Astrocyte (in vitro differentiated cells and primary cell): ENCODE results near the gene KCNA3. TPM values are rescaled to one million over a fixed set of nuclear protein-coding genes. Genes with fewer than 3 reads are reported as not detected.

Experiments
- DNase-seq: peaks from one replicate; pipeline ENCODE4 v3.0.0-alpha.2; 2010; ENCODE audit warnings: low read depth
- FAIRE-seq: peaks from 2 replicates; lab custom pipeline; 2011; peaks lifted over from hg19 to GRCh38; lab: Jason Lieb, UNC
- H2AFZ ChIP-seq: 2 replicates; pipeline ENCODE4 v1.6.0; 2012; ENCODE audit warnings: low read depth, low read length, inconsistent platforms
- H3K27ac ChIP-seq: 2 replicates; pipeline ENCODE4 v1.5.1; 2011; ENCODE audit warnings: low read depth, low read length, inconsistent platforms
- H3K27me3 ChIP-seq: 2 replicates; pipeline ENCODE4 v1.6.0; 2011; ENCODE audit warnings: low read length, inconsistent platforms; ENCODE audit not compliant: insufficient read depth
- H3K36me3 ChIP-seq: 2 replicates; pipeline ENCODE4 v1.5.1; 2011; ENCODE audit warnings: low read length, inconsistent platforms; ENCODE audit not compliant: insufficient read depth
- H3K4me1 ChIP-seq: 2 replicates; pipeline ENCODE4 v1.5.1; 2011; ENCODE audit warnings: low read length, inconsistent platforms; ENCODE audit not compliant: insufficient read depth
- H3K4me2 ChIP-seq: 2 replicates; pipeline ENCODE4 v1.6.0; 2012; ENCODE audit warnings: low read length, inconsistent platforms
- H3K4me3 ChIP-seq: 2 replicates; pipeline ENCODE4 v1.5.1; 2011; ENCODE audit warnings: low read depth, mild to moderate bottlenecking, low read length, inconsistent platforms; ENCODE audit not compliant: insufficient read depth
- H3K79me2 ChIP-seq: 2 replicates; pipeline ENCODE4 v1.6.0; 2012; ENCODE audit warnings: mild to moderate bottlenecking, low read length, inconsistent platforms; ENCODE audit not compliant: insufficient read depth
- H3K9ac ChIP-seq: 2 replicates; pipeline ENCODE4 v1.6.0; 2012; ENCODE audit warnings: mild to moderate bottlenecking, low read length, inconsistent platforms
- H3K9me3 ChIP-seq: 2 replicates; pipeline ENCODE4 v1.5.1; 2012; ENCODE audit warnings: low read depth, mild to moderate bottlenecking, low read length, inconsistent platforms; ENCODE audit not compliant: insufficient read depth
- H4K20me1 ChIP-seq: 2 replicates; pipeline ENCODE4 v1.6.0; 2012; ENCODE audit warnings: low read length, inconsistent platforms; ENCODE audit not compliant: insufficient read depth
- H3K27ac Mint-ChIP-seq: one replicate; pipeline ENCODE4 v1.8.0; 2021; ENCODE audit warnings: mild to moderate bottlenecking, mixed read lengths; ENCODE audit not compliant: unreplicated experiment
- H3K27me3 Mint-ChIP-seq: one replicate; pipeline ENCODE4 v1.8.0; 2021; ENCODE audit warnings: low read depth, mixed read lengths; ENCODE audit not compliant: unreplicated experiment
- H3K36me3 Mint-ChIP-seq: one replicate; pipeline ENCODE4 v1.8.0; 2021; ENCODE audit warnings: low read depth, mixed read lengths; ENCODE audit not compliant: unreplicated experiment
- H3K4me1 Mint-ChIP-seq: one replicate; pipeline ENCODE4 v1.8.0; 2021; ENCODE audit warnings: low read depth, mixed read lengths; ENCODE audit not compliant: unreplicated experiment
- H3K4me3 Mint-ChIP-seq: one replicate; pipeline ENCODE4 v1.8.0; 2021; ENCODE audit warnings: mild to moderate bottlenecking, moderate library complexity, mixed read lengths; ENCODE audit not compliant: unreplicated experiment
- H3K9me3 Mint-ChIP-seq: one replicate; pipeline ENCODE4 v1.8.0; 2021; ENCODE audit warnings: mild to moderate bottlenecking, mixed read lengths; ENCODE audit not compliant: unreplicated experiment
- EZH2 ChIP-seq: IDR thresholded peaks from 2 replicates; pipeline ENCODE4 v1.6.1; 2012; ENCODE audit warnings: mild to moderate bottlenecking, low read length, inconsistent platforms; ENCODE audit not compliant: insufficient read depth
- total RNA-seq: library from RNA; stranded (reverse); gene quantifications from 2 replicates; pipeline ENCODE4 v1.2.1, GENCODE V29; 2021
- TF ChIP-seq, protein P1 (sequence below): IDR thresholded peaks from 2 replicates; pipeline ENCODE4 v1.5.1; 2011; ENCODE audit warnings: low read depth, mild to moderate bottlenecking, inconsistent platforms, low read length, moderate library complexity; ENCODE audit not compliant: insufficient read depth

The KCNA3 gene
- total RNA-seq, 1 donor from 2014 or later = 0.09 TPM

DNA sequence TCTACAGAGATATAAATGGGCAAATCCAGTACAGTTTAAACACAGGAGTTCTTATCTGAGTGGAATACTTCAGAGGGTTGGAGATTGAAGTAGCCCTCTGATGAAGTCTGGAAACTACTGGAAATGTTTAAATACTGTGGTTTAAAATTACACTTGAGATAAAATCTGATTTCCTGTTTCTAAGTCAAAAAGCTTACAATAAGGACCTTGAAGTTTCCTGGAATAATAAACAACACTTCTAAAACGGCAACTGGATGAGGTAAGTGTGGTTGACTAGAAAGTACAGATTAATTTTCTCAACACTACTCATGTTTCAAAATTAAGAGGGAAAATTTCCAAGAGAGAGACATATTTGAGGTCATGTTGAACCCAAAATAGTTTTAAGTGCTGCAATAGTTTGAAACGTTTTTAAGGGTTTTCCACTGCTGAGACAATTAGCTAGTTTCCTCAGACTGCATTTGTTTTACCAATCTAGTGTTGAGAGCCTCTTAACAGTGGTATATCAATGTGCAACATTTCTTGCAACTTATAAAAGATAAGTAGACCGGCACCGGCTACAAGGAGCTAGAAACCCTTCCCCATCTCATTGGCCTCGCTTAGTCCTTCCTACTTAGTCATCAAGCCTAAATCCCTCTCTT, 27.4 kb downstream of the KCNA3 start:
- Mint-ChIP-seq H3K36me3 (no peaks in the 10 kb centered on the region), H3K4me1 (peaks cover 13% of the 10 kb centered on the region), H3K9me3 (no peaks in the 10 kb centered on the region), H3K27ac (no peak overlapping the region), H3K27me3 (no peaks in the 10 kb centered on the region), H3K4me3 (no peak overlapping the region)
- H3K27ac ChIP-seq = no peak overlapping the region
- FAIRE-seq (peak; percentile 17), DNase-seq (peak; percentile 30)
- H4K20me1 ChIP-seq = no peaks in the 10 kb centered on the region
- no peaks in the 10 kb centered on the region for H3K79me2 ChIP-seq
- no peak overlapping the region for H2AFZ ChIP-seq
- no peak for TF ChIP-seq EZH2
- TF ChIP-seq, protein P1, sequence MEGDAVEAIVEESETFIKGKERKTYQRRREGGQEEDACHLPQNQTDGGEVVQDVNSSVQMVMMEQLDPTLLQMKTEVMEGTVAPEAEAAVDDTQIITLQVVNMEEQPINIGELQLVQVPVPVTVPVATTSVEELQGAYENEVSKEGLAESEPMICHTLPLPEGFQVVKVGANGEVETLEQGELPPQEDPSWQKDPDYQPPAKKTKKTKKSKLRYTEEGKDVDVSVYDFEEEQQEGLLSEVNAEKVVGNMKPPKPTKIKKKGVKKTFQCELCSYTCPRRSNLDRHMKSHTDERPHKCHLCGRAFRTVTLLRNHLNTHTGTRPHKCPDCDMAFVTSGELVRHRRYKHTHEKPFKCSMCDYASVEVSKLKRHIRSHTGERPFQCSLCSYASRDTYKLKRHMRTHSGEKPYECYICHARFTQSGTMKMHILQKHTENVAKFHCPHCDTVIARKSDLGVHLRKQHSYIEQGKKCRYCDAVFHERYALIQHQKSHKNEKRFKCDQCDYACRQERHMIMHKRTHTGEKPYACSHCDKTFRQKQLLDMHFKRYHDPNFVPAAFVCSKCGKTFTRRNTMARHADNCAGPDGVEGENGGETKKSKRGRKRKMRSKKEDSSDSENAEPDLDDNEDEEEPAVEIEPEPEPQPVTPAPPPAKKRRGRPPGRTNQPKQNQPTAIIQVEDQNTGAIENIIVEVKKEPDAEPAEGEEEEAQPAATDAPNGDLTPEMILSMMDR = no peak
- no peaks in the 10 kb centered on the region for H3K36me3 ChIP-seq
- no peaks in the 10 kb centered on the region for H3K9me3 ChIP-seq
- no peak overlapping the region for H3K9ac ChIP-seq
- no peaks in the 10 kb centered on the region for H3K27me3 ChIP-seq
- H3K4me3 ChIP-seq = no peak overlapping the region
- H3K4me2 ChIP-seq = no peak overlapping the region
- peaks cover 3% of the 10 kb centered on the region for H3K4me1 ChIP-seq

DNA sequence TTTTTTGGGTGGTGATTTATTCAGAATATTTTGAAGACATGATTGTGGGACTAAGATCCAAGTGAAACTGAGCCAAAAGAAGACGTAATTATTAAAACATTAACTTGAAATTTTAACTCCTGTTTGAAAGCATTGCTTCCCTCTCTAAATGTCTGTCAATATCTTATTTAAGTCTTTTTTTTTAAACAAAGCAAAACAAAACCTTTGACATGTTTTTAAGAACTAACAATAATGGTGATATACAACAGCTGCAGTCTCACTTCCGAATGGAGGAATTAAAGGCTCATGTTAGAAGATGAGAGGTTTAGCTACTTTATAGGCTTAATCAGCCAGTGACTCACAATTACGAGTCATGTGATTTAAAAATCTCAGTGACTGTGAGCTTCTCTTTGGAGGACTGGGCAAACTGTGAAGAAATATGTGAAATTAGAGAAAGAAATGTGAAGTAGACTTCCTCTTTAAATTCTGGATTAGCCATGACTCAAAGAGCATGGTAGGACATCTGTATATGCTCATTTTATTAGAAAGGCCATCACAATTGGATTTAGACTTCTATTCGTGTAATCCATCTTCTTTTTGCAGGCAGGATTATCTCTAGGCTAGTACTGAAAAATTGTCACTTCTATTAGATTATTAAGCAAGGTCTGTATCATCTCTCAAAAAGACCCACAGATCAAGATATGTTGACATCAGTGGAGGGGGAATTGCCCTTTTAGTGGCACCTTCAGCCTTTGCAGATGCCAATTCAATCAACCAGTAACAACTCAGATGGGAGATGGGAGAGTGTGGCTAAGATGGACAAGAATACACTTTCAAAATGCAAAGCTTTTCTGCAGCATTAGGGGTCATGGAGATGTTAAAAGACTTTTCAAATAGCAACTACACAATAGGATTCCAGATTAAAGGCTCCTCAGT, 28.7 kb downstream of the KCNA3 start:
- Histone ChIP-seq H3K27me3 (no peaks in the 10 kb centered on the region), H3K4me2 (no peak overlapping the region), H3K4me1 (peaks cover 3% of the 10 kb centered on the region), H3K79me2 (no peaks in the 10 kb centered on the region), H3K36me3 (no peaks in the 10 kb centered on the region), H3K9me3 (no peaks in the 10 kb centered on the region), H2AFZ (no peak overlapping the region), H3K4me3 (no peak overlapping the region), H4K20me1 (no peaks in the 10 kb centered on the region), H3K9ac (no peak overlapping the region), H3K27ac (no peak overlapping the region)
- Mint-ChIP-seq H3K27me3 (no peaks in the 10 kb centered on the region), H3K4me3 (no peak overlapping the region), H3K9me3 (no peaks in the 10 kb centered on the region), H3K4me1 (peaks cover 13% of the 10 kb centered on the region), H3K27ac (no peak overlapping the region), H3K36me3 (no peaks in the 10 kb centered on the region)
- FAIRE-seq = no peak
- TF ChIP-seq, protein P1 = no peak
- no peak for TF ChIP-seq EZH2
- DNase-seq = peak; percentile 3
